HS-5 (cell line): ENCODE results near the gene ADCY4.

Experiments
- DNase-seq: peaks from one replicate; pipeline ENCODE4 v3.0.0-alpha.2; 2012; ENCODE audit warnings: low read depth

ADCY4 gene

GRCh38 chr14:24272467-24272866, 62.4 kb downstream of the ADCY4 start:
- no peak for DNase-seq

GRCh38 chr14:24271834-24272263, 63.0 kb downstream of the ADCY4 start:
- DNase-seq = peak; percentile 3

GRCh38 chr14:24271134-24271833, 63.6 kb downstream of the ADCY4 start, which contains the start of gene RABGGTA:
Gene RABGGTA (minus strand): TSS chr14:24271597. CDS start chr14:24271115, 482 bp downstream.
- DNase-seq = peak; percentile 19

DNA sequence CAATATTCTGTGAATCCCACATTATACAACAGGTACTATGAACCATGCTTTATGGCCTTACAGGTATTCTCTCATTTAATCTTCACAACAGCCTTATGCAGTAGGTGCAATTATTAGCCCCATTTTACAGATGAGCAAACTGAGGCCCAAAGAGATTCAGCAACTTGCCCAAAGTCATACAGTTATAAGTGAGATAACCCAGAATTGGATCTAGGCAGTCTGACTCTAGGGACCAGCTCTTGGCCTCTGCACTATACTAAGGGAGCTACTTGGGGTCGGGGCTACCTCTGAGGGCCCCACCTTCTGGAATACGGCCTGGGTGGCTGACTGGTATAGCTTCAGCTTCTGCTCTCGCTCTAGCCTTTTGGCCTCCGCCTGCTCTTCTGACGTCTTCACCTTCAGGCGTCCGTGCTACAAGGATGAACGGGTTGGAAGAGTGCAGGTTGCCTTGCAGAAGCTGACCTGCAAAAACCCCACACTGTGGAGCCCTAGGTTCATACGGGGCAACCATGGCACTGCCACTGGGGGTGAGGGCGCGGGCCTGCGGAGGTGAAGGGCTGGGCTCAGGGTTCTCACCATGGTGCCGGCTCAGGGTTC, 64.2 kb downstream of the ADCY4 start:
- peak; percentile 3 for DNase-seq

GRCh38 chr14:24269910-24270536, 64.8 kb downstream of the ADCY4 start:
- no peak for DNase-seq

DNA sequence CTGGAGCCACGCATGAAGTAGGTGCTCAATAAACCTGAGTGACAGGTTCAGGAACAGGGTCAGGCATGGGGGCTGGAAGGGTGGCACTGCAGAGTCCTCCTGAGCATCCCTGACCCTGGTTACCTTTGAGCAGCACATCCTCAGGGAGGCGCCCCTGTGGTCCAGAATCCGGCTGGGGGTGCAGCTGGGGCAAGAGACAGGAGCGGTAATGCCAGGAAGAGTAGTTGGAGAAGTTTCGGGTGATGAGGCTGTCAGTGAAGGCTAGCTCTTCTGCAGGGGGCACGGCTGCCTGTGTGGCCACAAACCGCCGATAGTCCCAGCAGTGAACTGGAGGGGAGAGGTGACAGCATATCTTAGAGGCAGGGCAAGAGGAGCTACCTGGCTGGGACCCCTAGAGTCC, 65.5 kb downstream of the ADCY4 start:
- no peak for DNase-seq
